Measurements from ENCODE around the gene MRPS11. TPM values are rescaled to one million over a fixed set of nuclear protein-coding genes. Genes with fewer than 3 reads are reported as not detected.

The MRPS11 gene
- total RNA-seq, 4 donors from 2014 or later = 4.4 to 32.8 (median 18.9) TPM

- no peaks in the 10 kb centered on the region for H3K27me3 ChIP-seq
- H3K4me1 ChIP-seq = no peaks in the 10 kb centered on the region
- no peak for TF ChIP-seq CTCF (IDR thresholded peaks at IDR 0.05)
- no peak for TF ChIP-seq POLR2A (IDR thresholded peaks at IDR 0.05)
- no peak for DNase-seq
- H3K27ac ChIP-seq = no peak overlapping the region
- no peaks in the 10 kb centered on the region for H3K36me3 ChIP-seq
- no peaks in the 10 kb centered on the region for H3K9me3 ChIP-seq
- H3K4me3 ChIP-seq = no peak overlapping the region
- intact Hi-C loops (cut with DNase I; ENCODE audit: low total_unique reads) = no loop called here
Measured at GRCh38 chr15:88505721-88506120, 38.2 kb downstream of the MRPS11 start.

GRCh38 chr15:88506628-88507027, 39.1 kb downstream of the MRPS11 start:
- no peak for DNase-seq
- Histone ChIP-seq H3K27ac (no peak overlapping the region), H3K36me3 (no peaks in the 10 kb centered on the region), H3K4me1 (no peaks in the 10 kb centered on the region), H3K9me3 (no peaks in the 10 kb centered on the region), H3K27me3 (no peaks in the 10 kb centered on the region), H3K4me3 (no peak overlapping the region)
- no peak for TF ChIP-seq POLR2A (IDR thresholded peaks at IDR 0.05)
- no peak for TF ChIP-seq CTCF (IDR thresholded peaks at IDR 0.05)
- intact Hi-C loops (cut with DNase I; ENCODE audit: low total_unique reads) = no loop called here

- H3K27me3 ChIP-seq = no peaks in the 10 kb centered on the region
- no peak overlapping the region for H3K4me3 ChIP-seq
- intact Hi-C loops (cut with DNase I; ENCODE audit: low total_unique reads) = no loop called here
- no peak overlapping the region for H3K27ac ChIP-seq
- peaks cover 0 to 3% of the 10 kb centered on the region in 2 donors for H3K36me3 ChIP-seq
- no peaks in the 10 kb centered on the region for H3K9me3 ChIP-seq
- TF ChIP-seq POLR2A (IDR thresholded peaks at IDR 0.05) (no peak), CTCF (IDR thresholded peaks at IDR 0.05) (no peak)
- H3K4me1 ChIP-seq = no peaks in the 10 kb centered on the region
- DNase-seq = no peak
Measured at GRCh38 chr15:88509321-88509720, 41.8 kb downstream of the MRPS11 start.

- no peak for TF ChIP-seq POLR2A (IDR thresholded peaks at IDR 0.05)
- TF ChIP-seq CTCF (IDR thresholded peaks at IDR 0.05) = no peak
- Histone ChIP-seq H3K27me3 (no peaks in the 10 kb centered on the region), H3K9me3 (no peaks in the 10 kb centered on the region), H3K36me3 (peaks cover 0 to 3% of the 10 kb centered on the region in 2 donors), H3K4me3 (no peak overlapping the region), H3K4me1 (no peaks in the 10 kb centered on the region), H3K27ac (no peak overlapping the region)
- no peak for DNase-seq
- intact Hi-C loops (cut with DNase I; ENCODE audit: low total_unique reads) = no loop called here
Measured at GRCh38 chr15:88509964-88510363, 42.5 kb downstream of the MRPS11 start.

GRCh38 chr15:88511161-88511560, 43.7 kb downstream of the MRPS11 start:
- Histone ChIP-seq H3K27me3 (no peaks in the 10 kb centered on the region), H3K4me3 (no peak overlapping the region), H3K9me3 (no peaks in the 10 kb centered on the region), H3K4me1 (no peaks in the 10 kb centered on the region), H3K27ac (no peak overlapping the region), H3K36me3 (peaks cover 0 to 3% of the 10 kb centered on the region in 2 donors)
- intact Hi-C loops (cut with DNase I; ENCODE audit: low total_unique reads) = no loop called here
- no peak for DNase-seq
- no peak for TF ChIP-seq POLR2A (IDR thresholded peaks at IDR 0.05)

- H3K36me3 ChIP-seq = peaks cover 0 to 3% of the 10 kb centered on the region in 2 donors
- H3K4me1 ChIP-seq = no peaks in the 10 kb centered on the region
- H3K4me3 ChIP-seq = no peak overlapping the region
- intact Hi-C loops (cut with DNase I; ENCODE audit: low total_unique reads) = no loop called here
- H3K27ac ChIP-seq = no peak overlapping the region
- no peaks in the 10 kb centered on the region for H3K27me3 ChIP-seq
- no peak for TF ChIP-seq CTCF (IDR thresholded peaks at IDR 0.05)
- no peak for TF ChIP-seq POLR2A (IDR thresholded peaks at IDR 0.05)
- no peak for DNase-seq
- H3K9me3 ChIP-seq = no peaks in the 10 kb centered on the region
Measured at GRCh38 chr15:88512078-88512477, 44.6 kb downstream of the MRPS11 start.

Measured in uterus (tissue), 4 donors.